DOHH2 (cell line): ENCODE data around the gene TMEM243.

Source experiments
- H3F3A ChIP-seq: fragments of 200-600 bp; sonication (generic), shearing (Covaris generic); 2 replicates; pipeline ENCODE4 v1.6.0; 2016; ENCODE audit warnings: antibody characterized with exemption, mild to moderate bottlenecking; ENCODE audit not compliant: control insufficient read depth, insufficient read depth
- H3K27ac ChIP-seq: fragments of 200-600 bp; sonication (generic); 2 replicates; pipeline ENCODE4 v1.5.1; 2014; ENCODE audit warnings: low read depth, mild to moderate bottlenecking, low read length, moderate library complexity
- H3K27me3 ChIP-seq: fragments of 200-600 bp; sonication (generic); 2 replicates; pipeline ENCODE4 v1.6.1; 2014; ENCODE audit warnings: mild to moderate bottlenecking, low read length, mixed read lengths; ENCODE audit not compliant: control insufficient read depth
- H3K36me3 ChIP-seq: fragments of 200-600 bp; sonication (generic); 2 replicates; pipeline ENCODE4 v1.6.1; 2014; ENCODE audit warnings: mild to moderate bottlenecking, low read length, moderate library complexity, mixed read lengths; ENCODE audit not compliant: control insufficient read depth
- H3K4me1 ChIP-seq: fragments of 200-600 bp; sonication (generic); 2 replicates; pipeline ENCODE4 v1.6.1; 2014; ENCODE audit warnings: mild to moderate bottlenecking, low read length, mixed read lengths; ENCODE audit not compliant: control insufficient read depth
- H3K4me2 ChIP-seq: fragments of 200-600 bp; sonication (generic); 2 replicates; pipeline ENCODE4 v1.6.0; 2014; ENCODE audit warnings: mild to moderate bottlenecking, low read length, moderate library complexity
- H3K4me3 ChIP-seq: fragments of 200-600 bp; sonication (generic); 2 replicates; pipeline ENCODE4 v1.5.1; 2014; ENCODE audit warnings: mild to moderate bottlenecking, low read length, mixed read lengths
- H3K79me2 ChIP-seq: fragments of 200-600 bp; sonication (generic); 2 replicates; pipeline ENCODE4 v1.6.1; 2014; ENCODE audit warnings: mild to moderate bottlenecking, low read length, mixed read lengths; ENCODE audit not compliant: control insufficient read depth
- H3K9me2 ChIP-seq: fragments of 200-600 bp; sonication (generic); replicated peaks from 2 replicates; pipeline ENCODE4 v1.6.1; 2014; ENCODE audit warnings: mild to moderate bottlenecking, low read length, mixed read lengths; ENCODE audit not compliant: control insufficient read depth
- H3K9me3 ChIP-seq: fragments of 200-600 bp; sonication (generic); 2 replicates; pipeline ENCODE4 v1.6.1; 2014; ENCODE audit warnings: antibody characterized with exemption, low read length, mixed read lengths; ENCODE audit not compliant: control insufficient read depth, insufficient read depth
- H4K20me1 ChIP-seq: fragments of 200-600 bp; sonication (generic); 2 replicates; pipeline ENCODE4 v1.6.0; 2014; ENCODE audit warnings: low read depth, mild to moderate bottlenecking, antibody characterized with exemption, low read length, moderate library complexity; ENCODE audit not compliant: control insufficient read depth, insufficient read depth
- EZH2phosphoT487 ChIP-seq: fragments of 200-600 bp; sonication (generic); IDR thresholded peaks from 2 replicates; pipeline ENCODE4 v1.6.1; 2017; ENCODE audit warnings: borderline replicate concordance, mild to moderate bottlenecking, antibody characterized with exemption, low read length, moderate library complexity, mixed read lengths
- TF ChIP-seq, protein P1 (sequence below): fragments of 200-600 bp; sonication (generic); IDR thresholded peaks from one replicate; pipeline ENCODE4 v1.5.1; 2014; ENCODE audit warnings: antibody characterized with exemption, mild to moderate bottlenecking, low read depth, low read length; ENCODE audit not compliant: poor library complexity, severe bottlenecking

The TMEM243 gene

DNA sequence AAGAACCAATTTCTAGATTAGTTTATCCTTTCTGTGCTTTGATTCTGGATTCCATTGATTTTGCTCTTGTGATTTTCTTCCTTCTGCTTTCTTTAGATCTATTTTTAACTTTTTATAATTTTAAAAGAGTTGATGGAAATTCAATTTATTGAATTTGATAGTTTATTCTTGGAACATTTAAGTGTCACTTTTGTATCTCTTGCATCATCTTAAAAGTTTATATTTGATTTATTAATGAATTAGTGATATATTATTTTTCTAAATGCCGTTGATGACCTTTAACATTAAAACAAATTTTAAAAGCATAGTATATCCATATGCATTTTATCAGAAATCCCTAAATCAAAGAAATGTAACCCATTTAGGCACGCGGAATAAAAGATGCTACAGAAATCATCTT is 40.4 kb downstream of the TMEM243 start:
- Histone ChIP-seq H3K9me2 (no peaks in the 10 kb centered on the region), H3K4me2 (no peak overlapping the region), H3K79me2 (peaks cover 44% of the 10 kb centered on the region), H3K27me3 (no peaks in the 10 kb centered on the region), H3K9me3 (no peaks in the 10 kb centered on the region), H4K20me1 (no peaks in the 10 kb centered on the region), H3K4me3 (no peak overlapping the region), H3K27ac (no peak overlapping the region), H3K36me3 (peaks cover 98% of the 10 kb centered on the region), H3K4me1 (no peaks in the 10 kb centered on the region), H3F3A (peaks cover 18% of the 10 kb centered on the region)
- TF ChIP-seq, protein P1, sequence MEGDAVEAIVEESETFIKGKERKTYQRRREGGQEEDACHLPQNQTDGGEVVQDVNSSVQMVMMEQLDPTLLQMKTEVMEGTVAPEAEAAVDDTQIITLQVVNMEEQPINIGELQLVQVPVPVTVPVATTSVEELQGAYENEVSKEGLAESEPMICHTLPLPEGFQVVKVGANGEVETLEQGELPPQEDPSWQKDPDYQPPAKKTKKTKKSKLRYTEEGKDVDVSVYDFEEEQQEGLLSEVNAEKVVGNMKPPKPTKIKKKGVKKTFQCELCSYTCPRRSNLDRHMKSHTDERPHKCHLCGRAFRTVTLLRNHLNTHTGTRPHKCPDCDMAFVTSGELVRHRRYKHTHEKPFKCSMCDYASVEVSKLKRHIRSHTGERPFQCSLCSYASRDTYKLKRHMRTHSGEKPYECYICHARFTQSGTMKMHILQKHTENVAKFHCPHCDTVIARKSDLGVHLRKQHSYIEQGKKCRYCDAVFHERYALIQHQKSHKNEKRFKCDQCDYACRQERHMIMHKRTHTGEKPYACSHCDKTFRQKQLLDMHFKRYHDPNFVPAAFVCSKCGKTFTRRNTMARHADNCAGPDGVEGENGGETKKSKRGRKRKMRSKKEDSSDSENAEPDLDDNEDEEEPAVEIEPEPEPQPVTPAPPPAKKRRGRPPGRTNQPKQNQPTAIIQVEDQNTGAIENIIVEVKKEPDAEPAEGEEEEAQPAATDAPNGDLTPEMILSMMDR: no peak
- no peak for TF ChIP-seq EZH2phosphoT487

DNA sequence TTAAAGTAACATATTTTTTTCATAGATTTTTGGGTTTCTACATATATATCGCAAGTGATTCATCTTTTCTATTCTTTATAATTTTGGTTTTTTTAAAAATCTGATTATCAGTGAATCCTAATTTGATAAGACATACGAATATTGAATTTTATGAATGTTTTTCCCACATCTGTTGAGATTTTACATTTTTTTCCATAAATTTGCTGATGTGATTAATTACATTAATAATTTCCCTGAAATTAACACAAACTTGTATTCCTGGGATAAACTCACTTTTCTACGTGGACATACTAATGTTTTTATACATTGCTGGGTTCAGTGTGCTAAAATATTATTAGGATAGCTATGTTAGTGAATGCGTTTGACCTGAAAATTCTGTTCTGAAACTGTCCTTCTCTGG is 41.2 kb downstream of the TMEM243 start:
- Histone ChIP-seq H3K4me3 (no peak overlapping the region), H3F3A (peaks cover 17% of the 10 kb centered on the region), H3K4me2 (no peak overlapping the region), H3K9me3 (no peaks in the 10 kb centered on the region), H3K4me1 (no peaks in the 10 kb centered on the region), H3K36me3 (peaks cover 98% of the 10 kb centered on the region), H3K27ac (no peak overlapping the region), H3K9me2 (no peaks in the 10 kb centered on the region), H3K27me3 (no peaks in the 10 kb centered on the region), H3K79me2 (peaks cover 51% of the 10 kb centered on the region), H4K20me1 (no peaks in the 10 kb centered on the region)
- TF ChIP-seq EZH2phosphoT487: no peak
- TF ChIP-seq, protein P1: no peak

DNA sequence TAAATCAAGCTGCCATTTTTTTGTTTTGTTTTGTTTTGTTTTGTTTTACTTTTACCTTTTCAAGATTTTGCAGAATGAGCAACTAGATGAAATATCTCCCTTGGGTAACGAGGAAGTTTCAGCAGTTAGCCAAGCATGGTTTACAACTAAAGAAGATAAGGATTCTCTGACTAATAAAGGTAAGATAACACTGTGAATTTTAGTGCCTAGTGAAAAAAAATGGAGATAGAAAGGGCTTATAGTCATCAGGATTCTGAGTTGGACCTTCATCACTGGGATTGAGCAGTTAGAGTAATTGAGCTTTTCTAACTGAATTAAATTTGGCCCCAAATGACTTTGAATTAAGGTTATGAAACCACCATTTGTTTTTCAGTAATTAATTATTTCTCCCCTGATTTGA is 46.1 kb downstream of the TMEM243 start:
- Histone ChIP-seq H4K20me1 (no peaks in the 10 kb centered on the region), H3F3A (peaks cover 8% of the 10 kb centered on the region), H3K4me1 (no peaks in the 10 kb centered on the region; the same call in 1 of the 2 replicates), H3K27ac (no peak overlapping the region), H3K9me2 (no peaks in the 10 kb centered on the region), H3K4me2 (no peak overlapping the region), H3K79me2 (peaks cover 56% of the 10 kb centered on the region), H3K27me3 (no peaks in the 10 kb centered on the region), H3K9me3 (no peaks in the 10 kb centered on the region), H3K36me3 (peaks cover 100% of the 10 kb centered on the region), H3K4me3 (no peak overlapping the region)
- TF ChIP-seq, protein P1: no peak
- no peak for TF ChIP-seq EZH2phosphoT487
